ENCODE measurements around the gene SRSF4. TPM values are rescaled to one million over a fixed set of nuclear protein-coding genes. Genes with fewer than 3 reads are reported as not detected.

SRSF4 gene
- total and polyA plus RNA-seq, 10 of the 15 experiments (the other 5 are each of a cell fraction or from before 2014, with no cell fraction given), result 17.2 to 107 (median 78.6) TPM

DNA sequence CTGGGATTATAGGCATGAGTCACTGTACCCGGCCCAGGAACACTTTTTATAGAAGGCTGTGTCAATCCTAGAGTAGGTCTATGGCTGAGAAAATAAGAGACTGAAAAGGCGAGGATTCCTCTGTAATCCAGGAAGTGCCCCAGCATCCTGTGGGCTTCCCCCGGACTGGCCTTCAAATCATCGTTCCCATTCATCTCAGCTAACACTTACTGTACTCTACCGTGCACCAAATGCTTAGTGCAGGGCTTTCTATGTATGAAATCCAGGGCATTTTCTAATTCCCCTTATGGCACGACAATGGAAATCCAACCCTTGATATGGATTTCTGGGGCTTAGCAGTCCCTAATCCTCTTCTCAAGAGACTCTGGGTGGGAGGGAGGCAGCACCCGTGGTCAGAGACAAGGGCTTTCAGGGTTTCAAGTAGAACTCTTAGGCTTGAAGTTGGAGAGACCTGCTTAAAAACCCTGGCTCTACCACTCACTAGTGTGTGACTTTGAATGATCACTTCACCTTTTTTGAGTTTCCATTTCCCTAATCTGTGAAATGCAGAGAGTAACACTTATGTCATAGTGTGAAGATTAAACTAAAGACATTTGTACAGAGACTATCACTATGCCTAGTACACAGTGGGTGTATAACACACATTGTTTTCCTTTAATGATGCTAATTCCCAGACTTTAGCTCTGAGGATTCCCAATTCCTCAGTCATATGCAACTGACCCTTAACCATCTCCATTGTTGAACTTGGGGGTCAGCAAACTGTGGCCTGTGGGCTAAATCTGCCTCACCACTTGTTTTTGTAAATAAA, 28.8 kb upstream of the SRSF4 start (continued):
- TF ChIP-seq, protein P1, sequence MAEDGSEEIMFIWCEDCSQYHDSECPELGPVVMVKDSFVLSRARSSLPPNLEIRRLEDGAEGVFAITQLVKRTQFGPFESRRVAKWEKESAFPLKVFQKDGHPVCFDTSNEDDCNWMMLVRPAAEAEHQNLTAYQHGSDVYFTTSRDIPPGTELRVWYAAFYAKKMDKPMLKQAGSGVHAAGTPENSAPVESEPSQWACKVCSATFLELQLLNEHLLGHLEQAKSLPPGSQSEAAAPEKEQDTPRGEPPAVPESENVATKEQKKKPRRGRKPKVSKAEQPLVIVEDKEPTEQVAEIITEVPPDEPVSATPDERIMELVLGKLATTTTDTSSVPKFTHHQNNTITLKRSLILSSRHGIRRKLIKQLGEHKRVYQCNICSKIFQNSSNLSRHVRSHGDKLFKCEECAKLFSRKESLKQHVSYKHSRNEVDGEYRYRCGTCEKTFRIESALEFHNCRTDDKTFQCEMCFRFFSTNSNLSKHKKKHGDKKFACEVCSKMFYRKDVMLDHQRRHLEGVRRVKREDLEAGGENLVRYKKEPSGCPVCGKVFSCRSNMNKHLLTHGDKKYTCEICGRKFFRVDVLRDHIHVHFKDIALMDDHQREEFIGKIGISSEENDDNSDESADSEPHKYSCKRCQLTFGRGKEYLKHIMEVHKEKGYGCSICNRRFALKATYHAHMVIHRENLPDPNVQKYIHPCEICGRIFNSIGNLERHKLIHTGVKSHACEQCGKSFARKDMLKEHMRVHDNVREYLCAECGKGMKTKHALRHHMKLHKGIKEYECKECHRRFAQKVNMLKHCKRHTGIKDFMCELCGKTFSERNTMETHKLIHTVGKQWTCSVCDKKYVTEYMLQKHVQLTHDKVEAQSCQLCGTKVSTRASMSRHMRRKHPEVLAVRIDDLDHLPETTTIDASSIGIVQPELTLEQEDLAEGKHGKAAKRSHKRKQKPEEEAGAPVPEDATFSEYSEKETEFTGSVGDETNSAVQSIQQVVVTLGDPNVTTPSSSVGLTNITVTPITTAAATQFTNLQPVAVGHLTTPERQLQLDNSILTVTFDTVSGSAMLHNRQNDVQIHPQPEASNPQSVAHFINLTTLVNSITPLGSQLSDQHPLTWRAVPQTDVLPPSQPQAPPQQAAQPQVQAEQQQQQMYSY (CRISPR knock-in tag; IDR thresholded peaks at IDR 0.05), result no peak
- TF ChIP-seq RCOR1 (conservative IDR thresholded peaks at IDR 0.05; ENCODE audit: low read depth, low read length), result no peak
- TF ChIP-seq YY1 (IDR thresholded peaks at IDR 0.05; ENCODE audit: low read depth, low read length), result no peak
- peak; percentile 51; the same call in 1 of the 2 replicates for TF ChIP-seq BACH1 (IDR thresholded peaks at IDR 0.05; ENCODE audit: borderline replicate concordance)
- TF ChIP-seq, protein P2, sequence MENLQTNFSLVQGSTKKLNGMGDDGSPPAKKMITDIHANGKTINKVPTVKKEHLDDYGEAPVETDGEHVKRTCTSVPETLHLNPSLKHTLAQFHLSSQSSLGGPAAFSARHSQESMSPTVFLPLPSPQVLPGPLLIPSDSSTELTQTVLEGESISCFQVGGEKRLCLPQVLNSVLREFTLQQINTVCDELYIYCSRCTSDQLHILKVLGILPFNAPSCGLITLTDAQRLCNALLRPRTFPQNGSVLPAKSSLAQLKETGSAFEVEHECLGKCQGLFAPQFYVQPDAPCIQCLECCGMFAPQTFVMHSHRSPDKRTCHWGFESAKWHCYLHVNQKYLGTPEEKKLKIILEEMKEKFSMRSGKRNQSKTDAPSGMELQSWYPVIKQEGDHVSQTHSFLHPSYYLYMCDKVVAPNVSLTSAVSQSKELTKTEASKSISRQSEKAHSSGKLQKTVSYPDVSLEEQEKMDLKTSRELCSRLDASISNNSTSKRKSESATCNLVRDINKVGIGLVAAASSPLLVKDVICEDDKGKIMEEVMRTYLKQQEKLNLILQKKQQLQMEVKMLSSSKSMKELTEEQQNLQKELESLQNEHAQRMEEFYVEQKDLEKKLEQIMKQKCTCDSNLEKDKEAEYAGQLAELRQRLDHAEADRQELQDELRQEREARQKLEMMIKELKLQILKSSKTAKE (IDR thresholded peaks at IDR 0.05; ENCODE audit: low read depth, poor library complexity, severe bottlenecking), result peak; percentile 68
- TF ChIP-seq, protein P3, sequence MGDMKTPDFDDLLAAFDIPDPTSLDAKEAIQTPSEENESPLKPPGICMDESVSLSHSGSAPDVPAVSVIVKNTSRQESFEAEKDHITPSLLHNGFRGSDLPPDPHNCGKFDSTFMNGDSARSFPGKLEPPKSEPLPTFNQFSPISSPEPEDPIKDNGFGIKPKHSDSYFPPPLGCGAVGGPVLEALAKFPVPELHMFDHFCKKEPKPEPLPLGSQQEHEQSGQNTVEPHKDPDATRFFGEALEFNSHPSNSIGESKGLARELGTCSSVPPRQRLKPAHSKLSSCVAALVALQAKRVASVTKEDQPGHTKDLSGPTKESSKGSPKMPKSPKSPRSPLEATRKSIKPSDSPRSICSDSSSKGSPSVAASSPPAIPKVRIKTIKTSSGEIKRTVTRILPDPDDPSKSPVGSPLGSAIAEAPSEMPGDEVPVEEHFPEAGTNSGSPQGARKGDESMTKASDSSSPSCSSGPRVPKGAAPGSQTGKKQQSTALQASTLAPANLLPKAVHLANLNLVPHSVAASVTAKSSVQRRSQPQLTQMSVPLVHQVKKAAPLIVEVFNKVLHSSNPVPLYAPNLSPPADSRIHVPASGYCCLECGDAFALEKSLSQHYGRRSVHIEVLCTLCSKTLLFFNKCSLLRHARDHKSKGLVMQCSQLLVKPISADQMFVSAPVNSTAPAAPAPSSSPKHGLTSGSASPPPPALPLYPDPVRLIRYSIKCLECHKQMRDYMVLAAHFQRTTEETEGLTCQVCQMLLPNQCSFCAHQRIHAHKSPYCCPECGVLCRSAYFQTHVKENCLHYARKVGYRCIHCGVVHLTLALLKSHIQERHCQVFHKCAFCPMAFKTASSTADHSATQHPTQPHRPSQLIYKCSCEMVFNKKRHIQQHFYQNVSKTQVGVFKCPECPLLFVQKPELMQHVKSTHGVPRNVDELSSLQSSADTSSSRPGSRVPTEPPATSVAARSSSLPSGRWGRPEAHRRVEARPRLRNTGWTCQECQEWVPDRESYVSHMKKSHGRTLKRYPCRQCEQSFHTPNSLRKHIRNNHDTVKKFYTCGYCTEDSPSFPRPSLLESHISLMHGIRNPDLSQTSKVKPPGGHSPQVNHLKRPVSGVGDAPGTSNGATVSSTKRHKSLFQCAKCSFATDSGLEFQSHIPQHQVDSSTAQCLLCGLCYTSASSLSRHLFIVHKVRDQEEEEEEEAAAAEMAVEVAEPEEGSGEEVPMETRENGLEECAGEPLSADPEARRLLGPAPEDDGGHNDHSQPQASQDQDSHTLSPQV (IDR thresholded peaks at IDR 0.05), result no peak
- peak; percentile 81; the same call in 1 of the 2 replicates for TF ChIP-seq SPI1 (IDR thresholded peaks at IDR 0.05; ENCODE audit: borderline replicate concordance, insufficient read depth, low read depth, low read length)
- peak; percentile 88 for TF ChIP-seq DPF2 (IDR thresholded peaks at IDR 0.05)
- no peak for TF ChIP-seq ZNF274 (IDR thresholded peaks at IDR 0.05; ENCODE audit: insufficient read depth, insufficient read length)
- TF ChIP-seq HDAC6 (IDR thresholded peaks at IDR 0.05; ENCODE audit: unreplicated experiment), result no peak
- TF ChIP-seq ZNF622 (IDR thresholded peaks at IDR 0.05), result no peak
- TF ChIP-seq JUND (IDR thresholded peaks at IDR 0.05; ENCODE audit: low read depth, low read length), result 0 out of 2 replicates have a peak, but pooled peaks have one; percentile 64
- TF ChIP-seq, protein P4, sequence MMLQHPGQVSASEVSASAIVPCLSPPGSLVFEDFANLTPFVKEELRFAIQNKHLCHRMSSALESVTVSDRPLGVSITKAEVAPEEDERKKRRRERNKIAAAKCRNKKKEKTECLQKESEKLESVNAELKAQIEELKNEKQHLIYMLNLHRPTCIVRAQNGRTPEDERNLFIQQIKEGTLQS (IDR thresholded peaks at IDR 0.05; ENCODE audit: borderline replicate concordance, extremely low read depth, low read depth, low read length), result no peak
- TF ChIP-seq, protein P5, sequence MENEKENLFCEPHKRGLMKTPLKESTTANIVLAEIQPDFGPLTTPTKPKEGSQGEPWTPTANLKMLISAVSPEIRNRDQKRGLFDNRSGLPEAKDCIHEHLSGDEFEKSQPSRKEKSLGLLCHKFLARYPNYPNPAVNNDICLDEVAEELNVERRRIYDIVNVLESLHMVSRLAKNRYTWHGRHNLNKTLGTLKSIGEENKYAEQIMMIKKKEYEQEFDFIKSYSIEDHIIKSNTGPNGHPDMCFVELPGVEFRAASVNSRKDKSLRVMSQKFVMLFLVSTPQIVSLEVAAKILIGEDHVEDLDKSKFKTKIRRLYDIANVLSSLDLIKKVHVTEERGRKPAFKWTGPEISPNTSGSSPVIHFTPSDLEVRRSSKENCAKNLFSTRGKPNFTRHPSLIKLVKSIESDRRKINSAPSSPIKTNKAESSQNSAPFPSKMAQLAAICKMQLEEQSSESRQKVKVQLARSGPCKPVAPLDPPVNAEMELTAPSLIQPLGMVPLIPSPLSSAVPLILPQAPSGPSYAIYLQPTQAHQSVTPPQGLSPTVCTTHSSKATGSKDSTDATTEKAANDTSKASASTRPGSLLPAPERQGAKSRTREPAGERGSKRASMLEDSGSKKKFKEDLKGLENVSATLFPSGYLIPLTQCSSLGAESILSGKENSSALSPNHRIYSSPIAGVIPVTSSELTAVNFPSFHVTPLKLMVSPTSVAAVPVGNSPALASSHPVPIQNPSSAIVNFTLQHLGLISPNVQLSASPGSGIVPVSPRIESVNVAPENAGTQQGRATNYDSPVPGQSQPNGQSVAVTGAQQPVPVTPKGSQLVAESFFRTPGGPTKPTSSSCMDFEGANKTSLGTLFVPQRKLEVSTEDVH (IDR thresholded peaks at IDR 0.05; ENCODE audit: low read depth, partially characterized antibody), result no peak
- peak; percentile 65; the same call in 1 of the 2 replicates for TF ChIP-seq ZNF384 (IDR thresholded peaks at IDR 0.05; ENCODE audit: borderline replicate concordance, low read depth, low read length)

Measured in GM12878 (cell line).